GM18505 (cell line): ENCODE data around the gene SRSF12.
"Not testable (repeated sequence)": the region's sequence is repeated elsewhere in the genome, so short reads cannot be mapped to it uniquely, and the experiment has no call there.

ENCODE experiments used
- ATAC-seq: cut with Tn5 transposase; IDR thresholded peaks from one replicate; pipeline ENCODE4 v1.9.1; 2021; ENCODE audit not compliant: unreplicated experiment
- POLR2A ChIP-seq: IDR thresholded peaks from 4 replicates; pipeline ENCODE4 v1.6.1; 2011; ENCODE audit warnings: borderline replicate concordance; ENCODE audit not compliant: insufficient read depth, insufficient read length; ENCODE audit errors: extremely low read depth

SRSF12 gene

DNA sequence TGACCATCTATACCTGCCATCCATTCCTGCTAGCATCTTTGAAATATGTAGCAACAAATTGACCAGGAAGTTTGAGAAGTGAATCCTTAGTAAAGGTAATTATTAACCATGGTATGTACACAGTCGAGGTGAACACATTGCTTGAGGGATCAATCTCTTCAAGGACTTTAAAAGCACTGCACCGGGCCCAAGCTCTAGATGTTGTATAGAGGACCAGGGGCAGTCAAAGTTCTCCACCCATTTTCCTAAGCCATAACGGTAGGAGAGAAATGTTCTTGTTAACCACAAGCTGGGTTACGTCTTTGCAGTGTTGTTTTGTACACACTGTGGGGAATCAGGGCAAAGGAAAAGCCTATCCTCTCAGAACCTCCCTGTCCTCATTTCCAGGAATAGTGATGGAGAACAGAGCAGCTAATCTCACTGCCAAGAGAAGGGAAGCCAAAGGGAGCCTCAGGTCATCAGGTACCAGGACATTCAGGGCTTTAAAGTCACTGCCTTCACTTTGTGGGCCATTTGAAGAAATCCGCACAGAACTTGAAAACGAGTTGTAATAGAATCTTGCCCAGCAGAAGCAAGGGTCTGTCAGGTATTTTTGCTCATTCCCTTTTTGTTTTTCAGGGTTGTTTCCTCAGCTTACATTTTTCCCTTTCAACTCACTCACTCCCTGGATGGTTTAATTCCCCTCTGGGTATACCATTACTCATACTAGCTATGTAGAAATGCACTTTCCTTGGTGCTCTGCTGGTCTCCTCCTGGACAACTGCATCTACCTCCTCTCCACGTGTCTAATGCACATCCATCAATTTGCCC, 22.7 kb upstream of the SRSF12 start:
- no peak for ATAC-seq
- TF ChIP-seq POLR2A: no peak

DNA sequence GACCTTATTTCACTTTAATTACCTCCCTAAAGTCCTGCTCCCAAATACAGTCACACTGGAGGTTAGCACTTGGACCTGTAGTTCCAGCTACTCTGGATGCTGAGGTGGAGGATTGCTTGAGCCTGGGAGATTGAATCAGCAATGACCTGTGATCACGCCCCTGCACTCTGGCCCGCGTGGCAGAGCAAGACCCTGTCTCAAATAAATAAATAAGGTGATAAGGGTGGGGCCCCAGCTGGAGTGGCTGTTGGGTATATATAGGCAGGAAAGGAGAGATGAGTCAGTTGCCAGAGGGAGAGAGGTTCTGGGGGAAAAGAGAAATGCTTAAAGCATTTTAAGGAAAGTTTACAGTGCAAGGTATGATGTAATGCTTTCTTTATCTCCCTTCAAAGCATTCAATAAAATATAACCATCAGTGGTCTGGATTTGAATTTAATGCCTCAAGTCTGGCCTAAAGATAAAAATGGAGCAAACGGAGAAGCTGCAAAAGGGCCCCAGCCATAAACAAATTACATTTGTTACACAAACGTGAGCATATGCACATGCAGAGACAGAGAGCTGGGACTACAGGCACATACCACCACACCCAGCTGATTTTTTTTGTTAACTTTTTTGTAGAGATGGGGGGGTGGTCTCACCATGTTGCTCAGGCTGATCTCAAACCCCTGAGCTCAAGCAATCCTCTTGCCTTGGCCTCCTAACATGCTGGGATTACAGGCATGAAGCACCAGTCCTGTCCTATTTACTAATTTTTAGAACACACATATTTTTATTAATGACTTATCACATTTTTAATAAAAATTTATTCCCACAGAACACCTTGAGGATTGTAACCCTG, 21.9 kb upstream of the SRSF12 start:
- TF ChIP-seq POLR2A: no peak
- ATAC-seq: no peak

DNA sequence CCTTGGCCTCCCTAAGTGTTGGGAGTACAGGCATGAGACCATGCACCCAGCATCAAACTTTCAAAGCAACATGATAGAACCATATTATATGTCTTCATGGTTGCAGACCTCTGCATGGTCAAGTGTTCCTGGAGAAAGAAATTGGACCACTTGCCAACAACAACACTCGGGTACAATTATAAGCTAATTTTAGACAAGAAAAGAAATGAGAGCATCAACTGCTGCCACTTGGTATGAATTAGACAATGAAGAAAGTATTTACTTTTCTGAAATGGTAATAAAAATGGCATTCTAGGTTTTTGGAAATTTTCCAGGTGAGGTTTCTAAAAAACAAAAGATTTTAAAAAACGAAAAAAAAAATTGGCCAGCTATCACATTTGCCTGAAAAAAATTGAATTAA, 20.3 kb upstream of the SRSF12 start:
- ATAC-seq: no peak
- TF ChIP-seq POLR2A: no peak

DNA sequence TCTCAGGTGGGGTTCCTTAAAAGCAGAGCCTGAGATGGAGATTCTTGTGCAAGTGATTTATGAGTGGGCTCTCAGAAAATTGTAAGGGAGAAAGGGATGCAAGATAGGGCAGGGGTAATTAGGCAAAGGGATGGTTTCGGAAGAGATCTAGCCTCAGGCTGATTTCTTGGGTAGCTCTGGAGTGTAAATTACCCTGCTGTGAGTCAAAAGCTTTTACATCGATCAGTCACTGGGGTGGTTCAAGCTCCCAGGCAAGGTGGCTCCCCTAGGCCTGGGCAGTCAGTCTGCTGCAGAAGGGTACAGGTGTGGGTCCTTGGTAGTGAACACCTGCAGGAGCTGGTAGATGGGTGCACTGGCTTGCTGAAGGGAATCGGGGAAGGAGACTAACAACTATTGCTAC, 16.9 kb upstream of the SRSF12 start:
- TF ChIP-seq POLR2A: no peak
- ATAC-seq: no peak

DNA sequence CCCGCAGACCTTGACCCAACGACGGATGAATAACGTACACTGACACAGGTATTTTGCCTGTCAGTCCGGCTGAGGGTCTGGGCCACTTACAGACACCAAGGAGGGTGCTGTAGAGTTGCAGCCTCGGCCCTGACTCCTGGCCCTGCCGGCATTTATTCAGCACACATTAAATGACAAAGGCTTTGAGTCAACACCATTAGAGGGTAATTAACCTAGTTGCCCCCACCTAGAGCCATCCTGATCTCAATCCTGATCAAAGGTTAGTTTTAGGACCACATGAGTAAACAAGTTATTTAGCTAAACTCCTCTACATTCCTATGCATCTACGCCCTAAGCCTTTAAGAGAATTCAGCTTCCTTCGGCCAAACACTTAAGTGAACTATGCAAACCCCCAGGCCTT, 16.1 kb upstream of the SRSF12 start:
- TF ChIP-seq POLR2A: no peak
- no peak for ATAC-seq

DNA sequence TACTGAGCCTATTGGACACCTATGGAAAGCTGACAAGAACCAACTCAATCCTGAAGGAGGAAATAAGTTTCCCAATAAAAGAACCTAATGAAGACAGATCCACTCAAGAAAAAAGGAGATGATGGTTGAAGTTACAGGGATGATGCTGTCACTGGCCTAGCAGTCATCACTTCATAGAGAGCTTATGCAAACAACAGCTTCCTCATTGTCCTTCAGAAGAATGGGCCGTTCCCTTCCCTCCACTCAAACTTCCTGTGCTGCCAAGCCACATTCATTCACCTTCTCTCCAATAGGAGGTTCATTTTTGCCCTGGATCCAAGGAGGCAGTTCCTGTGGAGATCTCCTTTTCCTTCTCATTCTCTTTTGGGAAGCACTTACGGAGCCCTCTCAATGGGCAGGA, 14.2 kb upstream of the SRSF12 start:
- no peak for ATAC-seq
- TF ChIP-seq POLR2A: no peak

DNA sequence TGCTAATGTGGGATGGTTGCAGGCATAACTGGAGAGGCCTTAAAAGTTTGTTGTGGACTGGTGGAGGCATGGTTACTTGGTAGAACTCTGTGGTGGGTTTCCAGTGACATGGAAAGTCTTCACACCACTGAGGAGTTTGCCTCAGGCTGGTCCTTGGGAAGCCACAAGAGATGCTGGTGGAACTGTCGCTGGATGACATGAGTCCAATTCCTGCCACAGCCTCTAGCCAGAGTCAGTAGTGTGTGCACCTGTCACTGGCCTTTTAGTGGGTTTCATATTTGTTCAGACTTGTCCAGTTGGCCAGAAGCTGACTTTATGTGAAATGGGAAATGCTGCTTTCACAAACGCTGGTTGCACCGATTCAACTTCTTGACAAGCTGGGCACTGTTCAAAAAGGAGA, 13.7 kb upstream of the SRSF12 start:
- no peak for TF ChIP-seq POLR2A
- no peak for ATAC-seq

DNA sequence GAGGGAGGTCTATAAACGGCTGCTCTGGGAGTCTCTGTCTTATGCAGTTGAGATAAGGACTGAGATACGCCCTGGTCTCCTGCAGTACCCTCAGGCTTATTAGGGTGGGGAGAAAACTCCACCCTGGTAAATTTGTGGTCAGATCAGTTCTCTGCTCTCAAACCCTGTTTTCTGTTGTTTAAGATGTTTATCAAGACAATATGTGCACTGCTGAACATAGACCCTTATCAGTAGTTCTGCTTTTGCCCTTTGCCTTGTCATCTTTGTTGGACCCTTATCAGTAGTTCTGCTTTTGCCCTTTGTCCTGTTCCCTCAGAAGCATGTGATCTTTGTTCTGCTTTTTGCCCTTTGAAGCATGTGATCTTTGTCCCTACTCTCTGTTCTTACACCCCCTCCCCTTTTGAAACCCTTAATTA, 10.4 kb upstream of the SRSF12 start:
- not testable (repeated sequence) for ATAC-seq

DNA sequence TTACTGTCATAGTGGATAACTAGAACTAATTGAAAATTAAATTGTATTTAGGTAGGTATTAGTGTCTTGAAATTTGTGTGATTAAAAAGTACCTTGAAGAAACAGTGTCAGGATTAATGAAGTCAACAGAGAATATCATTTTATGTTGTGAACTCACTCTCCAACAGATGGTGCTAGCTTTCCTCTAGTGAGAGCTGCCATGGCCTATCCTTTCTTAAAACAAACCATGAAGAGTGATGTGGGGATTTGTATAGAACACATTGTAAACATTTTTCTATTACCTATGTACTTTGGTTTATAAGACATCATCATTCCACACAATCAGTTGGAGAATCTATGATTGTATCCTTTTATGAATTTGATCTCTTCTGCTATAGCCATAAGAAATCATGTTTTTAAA, 4.8 kb upstream of the SRSF12 start:
- TF ChIP-seq POLR2A: no peak
- ATAC-seq: no peak

DNA sequence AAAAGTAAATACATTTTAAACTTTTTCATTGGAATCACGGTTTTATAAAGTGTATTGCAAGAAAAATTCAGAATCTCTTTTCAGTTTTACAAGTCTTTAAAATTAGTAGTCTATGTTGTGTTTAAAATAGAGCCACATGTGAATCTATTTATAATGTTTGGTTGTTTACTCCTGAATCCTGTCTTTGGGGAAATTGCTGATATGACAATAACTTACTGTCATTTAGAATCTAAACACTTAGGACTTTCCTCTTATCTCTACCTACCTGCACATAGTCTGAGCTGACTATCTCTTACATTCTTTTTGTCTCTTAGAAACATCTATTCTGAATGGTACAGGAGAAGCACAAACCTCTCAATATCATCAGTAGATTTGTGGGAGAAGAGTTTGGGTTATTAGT, 4.1 kb upstream of the SRSF12 start:
- ATAC-seq: no peak
- TF ChIP-seq POLR2A: no peak

DNA sequence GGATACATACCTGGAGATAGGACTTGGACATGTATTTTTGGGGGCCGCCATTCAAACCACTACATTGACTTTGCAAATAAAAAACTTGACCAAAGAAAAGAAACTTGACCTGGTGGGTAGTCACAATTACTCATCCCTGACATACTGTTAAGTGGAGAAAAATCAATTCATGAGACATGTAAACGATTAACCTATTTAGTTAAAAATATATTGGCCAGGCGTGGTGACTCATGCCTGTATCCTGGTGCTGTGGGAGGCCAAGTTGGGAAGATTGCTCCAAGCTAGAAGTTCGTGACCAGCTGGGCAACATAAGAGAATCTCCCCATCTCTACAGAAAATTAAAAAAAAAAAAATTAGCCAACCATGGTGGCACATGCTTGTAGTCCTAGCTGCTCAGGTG, 2.5 kb upstream of the SRSF12 start:
- ATAC-seq: no peak
- TF ChIP-seq POLR2A: no peak

DNA sequence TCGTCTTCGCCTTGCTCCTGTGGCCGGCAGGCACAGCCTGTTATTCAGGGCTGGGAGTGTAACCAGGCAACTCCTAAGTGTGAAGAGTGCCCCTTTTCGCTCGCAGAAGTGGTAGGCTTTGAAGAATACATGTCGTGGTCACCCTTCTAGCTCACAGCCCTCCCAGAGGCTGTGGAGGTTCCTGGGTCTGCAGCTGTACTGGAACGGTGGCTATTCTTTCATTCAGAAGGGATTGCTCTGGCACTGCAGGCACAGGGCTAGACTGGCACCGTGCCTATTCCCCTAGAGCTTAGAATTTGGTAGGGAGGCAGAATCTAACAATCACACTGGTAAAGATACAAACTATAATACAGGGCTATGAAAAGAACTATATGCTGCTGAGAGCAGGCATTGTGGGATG, 1.1 kb upstream of the SRSF12 start:
- ATAC-seq: no peak
- no peak for TF ChIP-seq POLR2A

DNA sequence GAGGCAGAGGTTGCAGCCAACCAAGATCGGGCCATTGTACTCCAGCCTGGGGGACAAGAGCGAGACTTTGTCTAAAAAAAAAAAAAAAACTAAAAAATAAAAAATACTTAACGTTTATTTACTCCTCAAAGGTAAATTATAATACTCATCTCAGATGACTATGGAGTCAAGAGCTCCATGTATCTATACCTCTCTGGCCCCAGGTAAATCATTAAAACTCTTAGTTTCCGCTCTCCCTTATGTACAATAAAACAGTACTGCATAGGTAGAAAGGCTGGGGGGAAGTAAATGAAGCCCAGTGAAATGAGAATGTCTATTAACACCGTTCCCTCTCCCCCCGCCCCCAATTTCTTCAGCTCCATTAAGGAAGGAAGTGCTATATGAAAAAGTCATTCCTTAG, 1.2 kb downstream of the SRSF12 start:
- ATAC-seq: no peak

DNA sequence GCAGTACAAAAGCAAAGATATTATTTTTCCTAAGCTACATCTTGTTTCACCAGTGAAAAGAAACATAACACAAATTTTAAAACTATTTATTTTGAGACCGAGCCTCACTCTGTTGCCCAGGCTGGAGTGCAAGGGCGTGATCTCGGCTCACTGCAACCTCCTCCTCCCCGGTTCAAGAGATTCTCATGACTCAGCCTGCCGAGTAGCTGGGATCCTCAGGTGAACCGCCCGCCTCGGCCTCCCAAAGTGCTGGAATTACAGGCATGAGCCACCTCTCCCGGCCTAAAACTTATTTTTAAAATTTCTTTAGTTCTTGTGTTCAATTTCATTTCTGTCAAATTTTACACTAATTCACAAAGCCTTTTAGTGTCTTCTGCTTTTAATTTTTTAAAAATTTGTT, 5.9 kb downstream of the SRSF12 start:
- TF ChIP-seq POLR2A: no peak
- no peak for ATAC-seq

More for the DNA sequence above, 1.2 kb downstream of the SRSF12 start:
- no peak for TF ChIP-seq POLR2A
